Inflammatory macrophage (primary cell): Measurements from ENCODE around the gene PAQR5.
"Not testable (repeated sequence)": the region's sequence is repeated elsewhere in the genome, so short reads cannot be mapped to it uniquely, and the experiment has no call there.

Experiments used
- DNase-seq, 2 donors: peaks; one replicate each; pipeline ENCODE4 v3.0.0-alpha.2; 2020 to 2022

The PAQR5 gene

DNA sequence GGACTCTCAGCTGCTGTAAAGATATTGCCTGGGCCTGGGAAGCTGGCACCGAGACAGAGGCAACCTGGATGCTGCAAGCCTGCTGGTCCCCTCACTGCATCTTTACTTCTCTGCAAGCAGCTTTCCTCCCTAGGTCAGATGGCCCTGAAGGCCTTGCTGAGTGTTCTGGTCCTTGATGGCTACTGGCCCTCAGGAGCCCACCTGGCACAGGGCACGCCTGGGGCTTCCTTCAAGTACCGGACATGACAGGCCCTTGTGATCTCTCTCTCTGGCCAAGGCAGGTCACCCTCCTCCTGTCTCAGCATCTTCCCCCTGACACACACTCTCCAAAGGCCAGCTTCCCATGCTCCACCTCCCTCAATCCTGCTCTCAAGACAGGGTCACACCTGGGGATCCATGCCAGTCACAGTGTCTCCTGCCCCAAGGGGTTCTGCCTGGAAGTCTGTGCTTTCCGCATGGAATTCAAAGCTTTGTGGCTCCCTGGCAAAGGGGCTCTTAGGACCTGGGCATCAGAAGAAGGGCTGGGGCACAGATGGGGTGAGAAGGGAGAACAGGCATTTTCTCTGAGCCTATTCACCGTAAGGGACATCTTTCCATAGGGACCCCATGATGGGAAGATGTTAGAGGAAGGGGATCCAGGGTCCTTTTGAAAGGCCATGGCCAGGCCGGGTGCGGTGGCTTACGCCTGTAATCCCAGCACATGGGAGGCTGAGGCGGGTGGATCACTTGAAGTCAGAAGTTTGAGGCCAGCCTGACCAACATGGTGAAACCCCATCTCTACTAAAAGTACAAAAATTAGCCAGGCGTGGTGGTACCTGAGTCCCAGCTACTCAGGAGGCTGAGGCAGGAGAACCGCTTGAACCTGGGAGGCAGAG is 4.7 kb upstream of the PAQR5 start:
- DNase-seq: no peak

DNA sequence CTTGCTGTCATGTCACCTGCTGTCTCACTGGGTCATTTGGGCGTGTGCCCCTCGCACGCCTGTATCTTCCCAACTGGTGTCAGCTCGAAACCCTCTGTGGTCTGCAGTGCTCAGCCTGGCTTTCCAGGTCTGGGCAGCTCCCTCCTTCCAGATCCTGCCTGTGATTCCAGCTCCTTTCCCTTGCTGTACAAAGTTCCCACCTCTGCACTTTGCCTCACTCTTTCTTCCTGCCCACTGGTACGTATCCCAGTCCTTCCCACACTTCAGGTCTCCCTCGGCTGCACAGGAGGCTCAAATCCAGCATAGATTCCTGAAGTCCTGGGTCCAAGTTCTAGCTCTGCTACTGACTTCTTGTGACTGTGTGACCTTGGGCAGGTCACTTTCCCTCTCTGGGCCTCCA is 2.1 kb upstream of the PAQR5 start:
- no peak for DNase-seq

DNA sequence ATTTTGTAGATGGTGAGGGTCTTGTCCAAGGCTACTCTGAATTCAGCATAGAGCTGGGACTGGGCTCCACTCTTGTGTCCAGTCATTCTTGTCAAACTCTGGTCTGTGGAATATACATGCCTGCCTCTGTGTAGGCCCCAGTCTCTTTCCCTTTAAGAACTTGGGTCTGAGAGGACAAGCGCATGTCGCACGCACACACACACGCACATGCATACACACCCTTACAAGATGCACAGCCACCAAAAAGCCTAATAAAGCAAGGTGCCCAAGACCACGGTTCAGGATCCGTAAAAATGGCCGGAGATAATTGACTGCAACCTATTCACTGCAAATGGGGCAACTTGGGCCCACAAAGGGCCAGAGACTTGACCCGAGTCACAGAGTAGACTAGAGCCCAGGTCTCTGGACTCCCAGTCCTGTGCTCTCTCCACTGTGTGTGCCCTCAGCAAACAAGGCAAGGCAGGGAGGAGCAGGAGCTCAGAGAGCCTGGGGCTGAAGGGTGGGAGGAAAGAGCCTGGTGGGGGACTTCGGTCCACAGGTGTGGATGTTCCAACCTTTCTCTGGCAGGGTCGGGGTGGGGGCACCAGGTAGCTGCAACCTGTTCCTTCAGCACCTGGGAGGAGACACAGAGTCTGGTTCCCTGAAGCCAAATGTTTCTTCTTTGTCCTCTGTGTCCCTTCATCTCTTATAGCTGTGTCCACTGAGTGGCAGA is 914 bp upstream of the PAQR5 start:
- DNase-seq: no peak

DNA sequence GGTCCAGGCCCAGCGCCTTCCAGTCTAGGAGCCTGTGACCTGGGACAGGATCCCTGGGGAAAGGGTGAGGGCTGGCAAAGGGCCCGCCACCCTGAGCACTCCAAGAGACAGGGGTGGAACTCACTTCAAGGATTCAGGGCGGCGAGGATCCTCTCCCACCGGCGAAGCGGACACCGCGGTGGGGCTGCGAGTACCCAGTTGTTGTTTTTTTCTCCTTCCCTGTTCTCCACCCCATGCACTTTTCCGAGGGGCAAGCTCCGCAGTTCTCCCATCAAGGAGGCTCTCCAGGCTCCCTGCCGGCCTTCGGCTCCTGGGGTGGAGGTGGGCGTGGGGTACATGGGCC is 387 bp upstream of the PAQR5 start:
- DNase-seq: no peak

DNA sequence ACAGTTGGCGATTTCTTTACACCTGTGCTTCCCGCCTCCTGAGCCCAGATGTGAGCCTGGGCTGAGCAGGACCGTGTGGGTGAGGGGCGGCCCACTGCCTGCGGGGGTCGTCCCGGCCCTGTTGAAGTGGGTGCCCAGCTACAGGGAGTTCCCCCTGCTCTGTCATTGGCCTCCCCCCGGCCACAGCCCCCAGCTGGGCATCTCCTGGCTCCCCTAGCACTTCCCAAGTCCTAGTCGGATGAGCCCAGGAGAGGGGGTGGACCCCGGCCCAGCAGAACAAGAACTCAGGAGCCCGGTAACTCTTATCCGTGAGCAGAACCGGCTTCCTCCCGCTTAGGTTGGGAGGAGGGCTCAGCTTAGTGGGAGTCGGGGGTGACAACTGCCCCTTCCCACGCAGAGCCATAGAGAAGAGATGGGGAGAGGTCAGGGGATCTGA is 757 bp downstream of the PAQR5 start:
- DNase-seq: no peak

DNA sequence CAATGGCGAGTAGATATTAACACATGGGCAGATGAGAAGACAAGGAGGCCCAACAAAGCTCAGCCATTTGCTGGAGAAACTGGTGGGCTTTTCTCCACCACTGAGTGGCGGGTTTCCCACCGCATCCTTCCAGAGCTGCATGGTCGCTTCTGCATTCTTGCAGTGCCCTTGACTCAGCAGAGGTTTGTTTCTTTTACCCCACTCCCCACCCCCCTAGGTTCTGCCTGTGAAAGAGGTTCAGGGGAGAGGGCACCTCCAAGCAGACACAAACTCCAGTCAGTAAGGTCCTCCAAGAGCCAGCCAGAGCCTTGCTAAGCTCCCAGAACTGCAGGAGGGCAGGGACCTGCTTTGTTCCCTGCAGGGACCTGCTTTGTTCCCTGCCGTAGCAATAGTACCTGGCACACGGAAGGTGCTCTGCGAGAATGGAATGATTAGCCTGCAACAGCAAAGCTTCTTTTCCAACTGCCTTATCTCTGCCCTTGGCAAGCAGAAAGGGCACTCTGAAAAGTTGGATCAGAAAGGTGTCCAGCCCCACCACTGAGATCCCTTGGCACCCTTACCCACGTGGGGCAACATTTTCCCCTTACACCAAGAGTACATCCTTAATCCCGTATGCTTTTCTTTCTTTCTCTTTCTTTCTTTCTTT is 1.4 kb downstream of the PAQR5 start:
- DNase-seq: no peak

DNA sequence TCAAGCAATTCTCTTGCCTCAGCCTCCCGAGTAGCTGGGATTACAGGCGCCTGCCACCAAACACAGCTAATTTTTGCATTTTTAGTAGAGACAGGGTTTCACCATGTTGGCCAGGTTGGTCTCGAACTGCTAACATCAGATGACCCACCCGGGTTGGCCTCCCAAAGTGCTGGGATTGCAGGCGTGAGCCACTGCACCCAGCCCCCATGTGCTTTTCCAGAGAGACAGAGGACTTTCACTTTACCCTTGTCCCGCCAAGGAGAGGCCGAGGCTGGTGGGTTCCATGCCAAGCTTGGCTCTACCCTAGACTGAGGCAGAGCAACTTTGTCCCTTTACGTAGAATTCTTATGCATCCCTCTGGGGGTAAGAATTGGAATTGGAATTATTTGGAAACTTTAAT is 2.4 kb downstream of the PAQR5 start:
- DNase-seq: not testable (repeated sequence)

DNA sequence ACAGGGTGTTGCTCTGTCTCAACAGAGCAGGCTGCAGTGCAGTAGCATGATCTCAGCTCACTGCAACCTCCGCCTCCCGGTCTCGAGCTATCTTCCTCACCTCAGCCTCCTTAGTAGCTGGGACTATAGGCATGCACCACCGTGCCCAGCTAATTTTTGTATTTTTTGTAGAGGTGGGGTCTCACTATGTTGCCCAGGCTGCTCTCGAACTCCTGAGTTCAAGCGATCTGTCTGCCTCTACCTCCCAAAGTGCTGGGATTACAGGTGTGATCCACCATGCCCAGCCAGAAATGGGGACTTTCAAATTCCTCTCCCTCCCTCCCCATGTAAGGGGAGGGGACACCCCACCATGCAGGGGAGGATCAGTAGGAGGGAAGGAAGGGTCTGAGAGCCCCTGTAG is 3.4 kb downstream of the PAQR5 start:
- DNase-seq: not testable (repeated sequence)

DNA sequence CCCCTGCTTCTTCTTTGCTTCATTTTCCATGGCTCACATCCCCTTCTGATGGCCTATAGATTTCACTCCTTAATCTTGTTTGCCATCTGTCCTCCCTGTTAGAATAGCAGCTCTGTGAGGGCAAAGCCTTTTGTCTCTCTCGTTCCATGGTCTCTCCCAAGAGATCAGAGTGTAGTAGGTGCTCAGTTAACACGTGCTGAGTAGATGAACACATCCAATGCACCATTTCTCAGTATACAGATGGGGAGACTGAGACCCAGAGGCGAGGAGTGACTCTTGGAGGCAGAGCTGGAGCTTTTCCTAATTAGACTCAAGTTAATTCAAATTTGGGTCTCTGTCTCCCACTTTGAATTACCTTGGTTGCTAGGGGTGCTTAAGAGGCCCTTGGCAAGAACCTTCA is 4.2 kb downstream of the PAQR5 start:
- no peak for DNase-seq

DNA sequence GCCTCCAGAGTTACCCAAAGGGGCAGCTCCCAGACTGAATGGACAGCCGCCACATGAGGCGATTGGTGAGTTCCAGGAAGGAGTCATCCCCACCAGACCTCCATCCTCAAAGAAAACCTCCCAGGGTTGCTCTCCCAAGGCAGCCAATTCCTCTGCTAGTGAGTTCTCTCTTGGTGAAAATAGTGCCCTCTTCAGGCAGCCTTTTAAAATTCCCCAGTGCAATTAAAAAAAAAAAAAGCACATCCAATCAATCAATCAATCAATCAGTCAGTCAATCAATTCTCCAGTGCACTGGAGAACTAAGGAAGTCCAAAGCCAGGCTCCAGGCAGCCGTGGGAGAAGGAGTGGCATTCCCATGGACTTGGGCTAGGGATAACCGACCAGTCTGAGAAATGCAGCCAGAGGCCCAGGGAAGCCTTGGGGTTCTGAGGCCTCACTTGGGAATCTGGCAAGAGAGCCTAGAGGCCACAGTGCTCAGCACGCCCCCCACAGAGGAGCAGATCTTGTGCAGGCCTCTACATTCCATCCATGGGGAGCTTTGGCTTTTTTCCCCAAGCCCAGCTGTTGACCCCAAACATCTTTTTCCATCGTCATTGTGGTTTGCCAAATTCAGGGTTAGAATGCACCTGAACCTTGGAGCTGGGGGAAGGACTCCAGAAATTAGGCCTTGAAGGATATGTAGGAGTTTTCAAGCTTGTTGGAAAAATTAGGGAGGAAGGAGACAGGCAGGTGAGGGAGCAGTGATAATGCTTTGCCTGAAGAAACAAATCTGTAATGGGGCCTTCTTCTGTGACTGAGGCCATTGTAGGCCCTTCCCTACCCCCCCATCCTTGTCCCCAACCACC is 4.8 kb downstream of the PAQR5 start:
- no peak for DNase-seq

DNA sequence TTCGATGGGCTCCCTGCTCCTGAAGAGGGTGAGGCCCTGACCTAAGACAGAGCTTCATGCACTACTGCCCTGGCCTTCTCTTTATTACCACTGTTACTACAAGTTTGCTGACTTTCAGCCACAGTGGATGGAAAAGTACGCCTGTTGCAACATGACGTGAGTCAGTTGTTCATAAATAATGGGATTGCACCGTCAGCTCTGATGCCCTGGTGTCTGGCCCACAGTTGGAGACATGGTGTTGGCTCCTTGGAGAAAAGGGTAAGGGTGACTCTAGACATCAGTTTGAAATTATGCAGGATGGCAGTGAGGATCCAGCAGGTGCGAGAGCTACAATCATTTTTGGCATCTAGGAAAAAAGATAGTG is 5.5 kb downstream of the PAQR5 start:
- peak; percentile 75 to 87 for DNase-seq

DNA sequence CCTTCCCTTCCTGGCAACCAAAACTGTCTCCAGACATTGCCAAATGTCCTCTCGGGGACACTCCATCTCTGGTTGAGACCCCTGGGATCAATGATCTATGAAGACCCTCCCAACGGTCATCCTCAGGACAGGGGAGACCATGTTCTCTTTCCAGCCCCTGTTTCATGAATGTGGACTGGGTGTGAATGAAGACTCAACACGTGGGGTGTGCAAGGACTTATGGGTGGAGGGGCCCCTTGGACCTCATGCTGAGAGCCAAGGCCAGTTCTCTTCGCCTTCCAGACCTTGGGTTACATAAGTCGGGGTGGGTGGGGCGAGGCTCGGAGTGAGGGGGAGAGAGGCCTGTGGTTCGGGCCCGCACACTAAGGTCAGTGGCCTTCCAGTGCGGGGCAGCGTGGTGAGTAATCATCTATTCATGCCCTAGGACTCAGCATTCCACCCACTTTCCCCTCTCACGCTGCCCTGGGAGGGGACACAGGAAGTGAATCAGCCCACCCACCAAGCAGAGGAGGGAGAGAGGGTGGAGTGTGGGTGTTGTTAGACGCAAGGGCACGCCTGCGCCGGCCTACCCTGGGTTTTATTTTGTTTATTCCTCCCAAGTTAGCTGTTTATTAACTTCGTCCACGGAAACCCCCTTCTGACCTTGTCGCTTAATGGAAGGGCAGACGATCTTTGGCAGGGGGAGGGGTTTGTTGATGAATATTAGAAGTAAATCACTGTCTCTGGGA is 6.7 kb downstream of the PAQR5 start:
- DNase-seq: peak; percentile 90 to 96

DNA sequence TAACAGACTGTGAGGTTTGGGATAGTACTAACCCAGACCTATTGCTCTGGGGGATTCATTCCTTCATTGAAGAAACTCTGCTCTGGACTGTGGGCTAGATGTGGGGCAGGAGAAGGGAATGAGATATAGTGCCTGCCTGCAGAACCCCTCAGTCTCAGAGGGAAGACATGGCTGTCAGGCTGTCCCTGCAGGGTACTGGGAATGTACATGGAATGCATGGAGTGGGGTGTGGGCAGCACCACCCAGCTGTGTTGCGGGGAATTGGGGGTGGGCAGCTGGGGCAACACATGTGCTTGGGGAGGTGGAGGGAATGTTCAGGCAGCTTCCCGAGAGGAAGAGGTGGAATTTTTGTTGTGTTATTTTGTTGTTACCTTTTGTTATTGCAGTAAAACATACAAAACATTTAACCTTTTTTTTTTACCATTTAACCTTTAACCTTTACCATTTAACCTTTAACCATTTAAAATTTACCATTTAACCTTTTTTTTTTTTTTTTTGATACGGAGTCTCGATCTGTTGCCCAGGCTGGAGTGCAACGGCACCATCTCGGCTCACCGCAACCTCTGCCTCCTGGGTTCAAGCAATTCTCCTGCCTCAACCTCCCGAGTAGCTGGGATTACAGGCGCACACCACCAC is 7.3 kb downstream of the PAQR5 start:
- no peak for DNase-seq

DNA sequence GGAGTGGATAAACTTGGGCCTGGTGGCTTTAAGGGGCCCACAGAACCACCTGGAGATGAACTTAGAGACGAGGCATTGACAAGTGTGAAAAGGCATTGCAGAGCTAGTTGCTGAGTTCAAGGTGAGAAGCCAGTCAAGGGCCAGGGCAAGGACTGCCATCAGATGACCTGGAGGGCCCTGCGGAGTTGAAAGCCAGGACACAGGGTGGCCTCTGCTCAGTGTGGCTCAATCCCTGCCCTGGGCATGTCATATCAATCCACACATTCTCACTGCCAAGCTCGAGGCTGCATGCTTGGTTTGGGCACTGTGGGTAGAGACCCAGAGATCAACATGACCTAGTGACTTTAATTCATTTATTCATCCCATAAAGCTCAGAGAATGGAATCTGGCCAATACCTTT is 9.2 kb downstream of the PAQR5 start:
- no peak for DNase-seq

DNA sequence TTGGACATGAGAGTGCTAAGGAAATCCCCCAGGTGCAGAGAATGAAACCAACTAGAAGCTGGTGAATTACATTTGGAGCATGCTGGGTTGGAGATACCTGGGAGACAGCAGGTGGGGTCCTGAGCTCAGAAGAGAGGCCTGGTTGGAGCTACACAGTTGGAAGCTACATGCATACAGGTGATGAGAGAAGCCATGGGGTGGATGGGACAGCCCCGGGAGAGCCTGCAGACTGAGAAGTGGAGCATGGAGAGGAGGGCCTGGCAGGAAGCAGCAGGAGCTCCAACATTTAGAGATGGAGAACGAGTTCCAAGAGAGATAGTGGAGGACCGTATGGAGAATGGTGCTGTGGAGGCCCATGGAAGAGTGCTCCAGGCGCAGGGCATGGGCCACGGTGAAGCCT is 10.2 kb downstream of the PAQR5 start:
- no peak for DNase-seq

DNA sequence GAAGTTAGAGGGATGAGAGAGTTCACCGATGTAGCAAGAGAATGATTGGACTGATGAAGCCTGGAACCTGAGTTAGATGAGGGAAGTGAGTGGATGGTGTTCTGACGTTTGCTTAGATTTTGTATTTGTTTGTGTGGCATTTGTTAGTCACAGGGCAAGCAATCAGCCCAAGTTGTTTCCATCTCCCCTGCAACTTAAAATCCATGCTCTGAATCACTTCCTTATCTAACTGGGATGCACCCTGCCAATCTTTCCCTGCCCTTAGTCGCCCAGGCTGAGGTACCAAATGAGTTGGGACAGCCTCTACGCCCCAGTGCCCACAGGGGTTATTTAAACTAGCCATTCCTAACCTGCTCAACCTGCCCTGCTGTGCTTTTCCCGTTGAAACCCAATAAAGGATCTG is 12.6 kb downstream of the PAQR5 start:
- DNase-seq: no peak

DNA sequence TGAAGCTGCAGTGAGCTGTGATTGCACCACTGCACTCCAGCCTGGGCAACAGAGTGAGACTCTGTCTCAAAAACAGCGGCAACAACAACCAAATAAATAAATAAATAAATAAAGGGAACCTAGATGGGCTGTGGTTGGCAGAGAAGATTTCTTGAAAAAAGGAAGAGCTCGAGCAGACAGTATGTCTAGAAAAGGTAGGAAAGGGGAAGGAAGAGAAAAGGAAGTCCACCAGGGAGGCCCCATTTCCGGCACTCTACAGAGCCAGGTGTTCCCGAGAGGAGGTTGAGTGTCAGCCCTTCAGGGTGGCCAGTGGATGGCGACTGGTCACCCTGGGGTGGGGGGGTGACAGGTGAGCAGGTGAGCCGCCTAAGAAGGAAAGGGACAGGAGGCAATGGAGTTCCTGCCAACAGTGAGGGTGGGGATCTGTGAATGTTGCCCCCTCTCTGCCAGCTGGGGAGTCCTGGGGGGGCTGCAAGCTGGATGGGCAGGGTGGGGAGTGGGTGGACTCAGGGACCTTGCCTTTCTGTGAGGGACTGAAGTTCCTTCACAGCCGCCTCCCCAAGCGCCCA is 14.8 kb downstream of the PAQR5 start:
- DNase-seq: peak; percentile 29 to 67

DNA sequence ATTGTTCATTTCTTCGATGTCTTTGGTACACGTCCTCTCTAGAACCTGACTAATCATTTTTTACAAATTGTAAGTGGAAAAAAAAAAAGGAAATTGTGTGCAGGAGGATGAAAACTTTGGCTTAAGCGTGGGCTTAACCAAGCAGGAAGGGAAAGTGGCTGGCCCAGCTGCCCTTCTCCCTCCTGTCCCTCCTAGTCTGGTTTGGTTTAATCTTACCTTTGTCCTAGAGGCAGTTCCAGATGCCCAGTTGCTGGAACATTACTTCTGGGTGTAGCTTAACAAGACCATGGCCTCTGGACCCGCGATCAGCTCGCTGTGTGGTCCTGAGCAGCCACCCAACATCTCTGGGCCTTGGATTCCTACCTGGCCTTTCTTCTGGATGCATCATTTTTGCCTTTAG is 15.4 kb downstream of the PAQR5 start:
- peak; percentile 53 to 55 for DNase-seq

DNA sequence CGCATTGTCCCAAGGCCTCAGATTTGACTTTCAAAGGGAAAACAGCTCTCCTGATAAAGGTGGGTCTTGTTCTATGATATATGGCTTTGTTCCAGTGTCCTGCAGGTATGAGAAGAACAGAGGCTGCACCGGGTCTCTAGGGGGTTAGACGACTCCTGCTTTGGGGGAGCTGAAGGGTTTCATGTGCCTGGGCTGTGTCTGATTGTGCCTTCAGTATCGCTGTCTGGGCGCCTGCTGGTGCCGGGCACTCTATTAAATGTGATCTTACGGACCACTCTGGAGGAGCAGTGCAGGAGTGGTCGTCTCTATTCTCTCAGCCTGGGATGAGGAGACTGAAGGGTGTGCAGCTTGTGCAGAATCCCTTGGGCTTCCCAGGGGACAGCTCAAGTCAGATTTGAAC is 16.0 kb downstream of the PAQR5 start:
- DNase-seq: no peak

DNA sequence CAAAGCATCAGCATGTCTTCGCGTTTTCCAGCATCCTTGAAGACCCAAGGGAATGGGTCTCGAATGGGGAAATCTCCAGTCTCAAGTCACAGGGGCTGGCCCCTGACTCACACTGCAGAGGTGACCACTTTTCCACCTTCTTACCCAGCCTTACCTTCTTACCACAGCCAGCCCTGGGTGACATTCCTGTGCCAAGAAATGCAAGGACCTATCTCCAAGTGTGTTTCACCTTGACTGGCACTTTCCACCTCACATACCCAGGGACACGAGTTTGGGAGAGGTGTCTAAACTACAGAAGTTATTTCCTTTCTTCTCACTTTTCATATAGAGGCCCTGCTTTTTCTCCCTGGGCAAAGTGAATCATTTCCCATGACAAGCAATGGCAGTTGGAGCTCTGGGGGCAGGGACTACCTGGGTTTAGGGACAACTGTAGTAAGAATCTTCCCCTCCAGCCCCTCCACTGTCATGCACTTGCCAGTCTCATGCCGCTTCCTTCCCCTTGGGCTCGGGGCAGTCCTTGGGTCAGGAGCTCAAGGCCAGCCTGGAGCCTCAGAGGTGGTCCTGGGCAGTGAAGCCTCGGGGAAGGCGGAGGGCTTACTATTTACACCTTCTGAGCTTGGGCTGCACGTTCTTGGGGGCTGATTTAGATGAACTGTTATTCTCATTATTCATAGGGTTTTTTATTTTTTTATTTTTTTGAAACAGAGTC is 16.8 kb downstream of the PAQR5 start:
- DNase-seq: no peak

DNA sequence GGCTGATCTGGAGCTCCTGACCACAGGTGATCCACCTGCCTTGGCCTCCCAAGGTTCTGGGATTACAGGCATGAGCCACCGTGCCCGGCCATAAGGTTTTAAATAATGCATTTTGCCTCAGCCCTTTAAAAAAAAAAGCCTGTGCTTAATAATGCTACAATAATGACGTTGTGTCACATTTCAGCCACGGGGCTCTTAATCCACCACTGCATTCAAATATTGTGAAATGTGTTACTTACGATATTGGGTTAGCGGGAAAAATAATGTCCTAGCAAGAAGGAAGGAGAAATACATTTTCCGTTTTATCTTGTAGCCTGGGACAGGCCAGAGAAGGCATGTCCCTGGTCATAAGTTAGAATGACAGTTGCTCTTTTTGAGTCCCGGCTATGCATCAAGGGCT is 17.6 kb downstream of the PAQR5 start:
- DNase-seq: peak; percentile 69 to 74
